HG03066 (cell line): Measurements from ENCODE around the gene C6orf89.
A peak's percentile ranks its signal among the peaks of the same experiment; 100 is the strongest.
"Not testable (repeated sequence)": the region's sequence is repeated elsewhere in the genome, so short reads cannot be mapped to it uniquely, and the experiment has no call there.

Experiments used
- ATAC-seq: cut with Tn5 transposase; IDR thresholded peaks from one replicate; pipeline ENCODE4 v1.9.1; 2021; ENCODE audit warnings: low read depth; ENCODE audit not compliant: unreplicated experiment

The C6orf89 gene

DNA sequence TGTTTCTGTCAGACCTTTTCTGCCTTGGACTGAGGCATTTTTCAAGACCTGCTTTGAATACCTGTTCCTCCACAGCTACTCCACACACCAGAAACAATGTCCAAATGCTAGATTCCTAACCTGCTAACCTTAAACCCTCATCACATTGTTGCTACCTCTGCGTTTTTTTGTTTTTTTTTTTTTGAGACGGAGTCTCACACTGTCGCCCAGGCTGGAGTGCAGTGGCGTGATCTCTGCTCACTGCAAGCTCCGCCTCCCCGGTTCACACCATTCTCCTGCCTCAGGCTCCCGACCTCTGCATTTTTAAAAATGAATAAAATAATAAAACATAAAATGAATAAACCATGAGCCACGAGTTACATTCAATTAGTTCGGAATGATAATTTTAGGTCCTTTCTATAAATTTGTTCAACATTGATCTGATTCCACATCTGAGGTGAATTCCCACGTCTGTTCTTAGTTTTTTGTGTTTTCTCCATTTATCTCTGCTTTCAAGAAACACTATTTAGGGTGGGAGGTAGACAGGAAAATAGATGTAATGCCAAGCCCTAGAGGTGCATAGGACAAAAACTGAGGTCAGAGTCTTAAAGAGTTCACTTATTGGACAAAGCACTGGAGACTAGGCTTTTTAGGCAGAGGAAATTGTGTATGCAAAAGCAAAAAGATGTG lies 1.3 kb downstream of the C6orf89 start:
- ATAC-seq = no peak

DNA sequence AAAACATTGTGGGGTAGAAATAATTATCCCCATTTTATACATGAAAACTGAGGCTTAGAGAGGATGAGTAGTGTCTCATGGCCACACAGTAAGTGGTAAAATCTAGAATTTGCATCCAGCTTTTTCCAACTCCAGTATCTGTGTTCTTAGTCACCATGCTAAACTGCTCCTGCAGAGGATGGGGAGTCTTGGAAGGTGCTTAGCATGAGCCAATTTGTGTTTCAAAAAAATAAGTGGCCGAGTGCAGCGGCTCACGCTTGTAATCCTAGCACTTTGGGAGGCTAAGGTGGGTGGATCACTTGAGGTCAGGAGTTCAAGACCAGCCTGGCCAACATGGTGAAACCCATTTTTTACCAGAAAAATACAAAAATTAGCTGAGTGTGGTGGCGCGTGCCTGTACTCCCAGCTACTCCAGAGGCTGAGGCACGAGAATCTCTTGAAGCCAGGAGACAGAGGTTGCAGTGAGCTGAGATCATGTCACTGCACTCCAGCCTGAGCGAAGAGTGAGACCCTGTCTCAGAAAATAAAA lies 2.4 kb downstream of the C6orf89 start:
- ATAC-seq = no peak

DNA sequence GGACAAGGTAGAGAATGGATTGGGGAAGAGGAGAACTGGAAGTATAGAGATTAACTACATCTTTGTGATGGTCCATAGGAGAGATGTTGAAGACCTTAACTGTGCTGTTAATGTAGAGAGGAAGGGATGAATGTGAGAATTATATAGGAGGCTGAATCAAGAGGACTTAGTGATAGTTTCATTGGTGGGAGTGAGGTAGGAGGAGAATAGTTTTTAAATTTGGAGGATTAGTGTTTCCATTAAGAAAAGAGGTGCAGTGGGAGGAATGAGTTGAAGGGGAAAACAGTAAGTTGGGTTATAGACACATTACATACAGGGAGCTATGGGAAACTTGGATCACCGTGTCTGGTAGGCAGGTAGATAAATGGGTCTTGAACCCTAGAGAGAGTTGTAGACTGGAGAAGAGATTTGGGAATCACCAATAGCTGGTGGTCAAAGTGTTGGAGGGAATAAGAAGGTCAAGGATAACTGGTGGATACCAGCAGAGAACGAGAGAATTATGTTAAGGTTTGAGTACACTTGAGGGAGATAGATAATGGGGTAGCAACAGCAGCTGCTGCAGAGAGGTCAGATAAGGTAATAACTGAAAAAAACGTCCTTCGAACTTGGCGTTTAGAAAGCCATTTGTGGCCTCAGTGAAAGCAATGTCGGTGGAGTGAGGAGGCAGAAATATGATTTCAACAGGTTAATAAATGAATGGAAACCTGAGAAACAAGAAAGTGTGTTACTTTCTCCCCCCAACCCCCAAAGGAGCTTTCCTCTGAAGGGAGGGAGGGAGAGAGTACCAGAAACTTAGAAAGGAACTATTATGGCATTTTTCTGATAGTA lies 3.1 kb downstream of the C6orf89 start:
- ATAC-seq = no peak

DNA sequence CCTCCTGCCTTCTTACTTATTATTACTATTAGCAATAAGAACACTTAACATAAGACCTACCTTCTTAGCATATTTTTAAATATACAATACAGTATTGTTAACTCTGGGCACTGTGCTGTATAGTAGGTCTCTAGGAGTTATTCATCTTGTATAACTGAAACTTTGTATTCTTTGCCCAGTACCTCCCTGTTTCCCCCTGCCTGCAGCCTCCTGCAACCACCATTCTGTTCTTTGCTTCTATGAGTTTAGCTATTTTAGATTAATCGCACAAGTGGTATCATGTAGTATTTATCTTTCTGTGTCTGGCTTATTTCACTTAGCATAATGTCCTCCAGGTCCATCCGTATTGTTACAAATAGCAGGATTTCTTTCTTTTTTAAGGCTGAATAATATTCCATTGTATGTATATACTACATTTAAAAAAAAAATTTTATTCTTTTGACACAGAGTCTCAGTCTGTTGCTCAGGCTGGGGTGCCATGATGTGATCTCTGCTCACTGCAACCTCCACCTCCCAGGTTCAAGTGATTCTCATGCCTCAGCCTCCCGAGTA lies 4.4 kb downstream of the C6orf89 start:
- no peak for ATAC-seq

DNA sequence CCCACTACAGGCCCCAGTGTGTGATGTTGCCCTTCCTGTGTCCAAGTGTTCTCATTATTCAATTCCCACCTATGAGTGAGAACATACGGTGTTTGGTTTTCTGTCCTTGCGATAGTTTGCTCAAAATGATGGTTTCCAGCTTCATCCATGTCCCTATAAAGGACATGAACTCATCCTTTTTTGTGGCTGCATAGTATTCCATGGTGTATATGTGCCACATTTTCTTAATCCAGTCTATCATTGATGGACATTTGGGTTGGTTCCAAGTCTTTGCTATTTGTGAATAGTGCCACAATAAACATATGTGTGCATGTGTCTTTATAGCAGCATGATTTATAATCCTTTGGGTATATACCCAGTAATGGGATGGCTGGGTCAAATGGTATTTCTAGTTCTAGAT lies 5.4 kb downstream of the C6orf89 start:
- not testable (repeated sequence) for ATAC-seq

DNA sequence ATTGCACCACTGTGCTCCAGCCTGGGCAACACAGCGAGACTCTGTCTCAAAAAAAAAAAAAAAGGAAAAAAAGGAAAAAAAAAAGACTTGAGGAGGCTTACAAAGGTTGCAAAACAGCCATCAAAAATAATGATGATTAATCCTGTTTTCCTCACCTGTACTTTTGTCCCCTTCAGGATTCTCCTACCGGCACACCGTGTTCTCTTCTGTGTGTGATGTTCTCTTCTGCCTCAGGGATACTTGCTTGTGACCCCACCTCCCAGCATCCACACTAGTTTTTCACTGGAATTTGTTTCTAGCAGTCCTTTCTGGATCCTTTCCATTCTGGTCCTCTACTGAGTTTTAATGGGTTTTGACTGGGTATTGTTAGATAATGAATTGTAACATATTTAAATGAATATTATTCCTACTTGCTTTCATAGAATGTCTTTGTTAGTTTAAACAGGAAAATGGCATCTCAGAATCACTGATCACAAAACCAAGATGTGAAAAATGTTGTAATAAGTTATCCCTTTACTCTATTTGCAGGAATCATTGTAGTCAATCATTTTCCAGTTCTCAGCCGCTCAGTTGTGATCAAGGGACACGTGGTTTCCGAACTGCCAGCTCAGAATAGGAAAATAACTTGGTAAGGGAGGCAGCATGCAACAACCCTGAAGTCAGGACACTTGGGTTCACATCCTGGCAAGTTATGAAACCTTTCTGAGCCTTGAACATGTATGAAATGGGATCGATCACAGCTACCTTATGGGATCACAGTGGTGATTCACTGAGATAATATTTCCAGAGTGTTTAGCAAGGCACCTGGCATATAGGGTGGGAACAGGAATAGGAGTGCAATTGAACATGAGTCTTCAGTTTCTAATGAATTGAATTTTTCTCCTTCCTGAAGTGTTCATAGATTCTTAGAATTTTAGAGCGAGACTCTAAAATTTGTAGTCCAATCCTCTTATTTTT lies 8.5 kb downstream of the C6orf89 start:
- ATAC-seq = no peak

DNA sequence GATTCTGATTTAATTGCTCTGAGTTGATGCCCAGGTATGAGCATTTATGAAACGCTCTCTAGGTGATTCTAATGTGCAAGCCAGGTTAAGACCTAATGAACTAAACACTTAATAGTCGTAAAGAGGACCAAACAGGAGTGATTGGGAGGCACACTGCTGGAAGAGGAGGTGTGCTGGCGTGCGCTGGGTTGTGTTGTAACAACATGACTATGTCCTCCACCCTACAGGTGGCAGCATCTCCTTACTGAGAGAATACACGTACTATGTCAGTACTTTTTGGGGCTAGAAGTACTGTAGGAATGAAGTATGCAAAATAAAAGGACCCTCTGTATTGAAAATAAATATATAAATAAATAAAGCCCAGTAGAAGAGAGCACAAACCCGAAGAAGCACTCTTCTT lies 11.9 kb downstream of the C6orf89 start:
- no peak for ATAC-seq

DNA sequence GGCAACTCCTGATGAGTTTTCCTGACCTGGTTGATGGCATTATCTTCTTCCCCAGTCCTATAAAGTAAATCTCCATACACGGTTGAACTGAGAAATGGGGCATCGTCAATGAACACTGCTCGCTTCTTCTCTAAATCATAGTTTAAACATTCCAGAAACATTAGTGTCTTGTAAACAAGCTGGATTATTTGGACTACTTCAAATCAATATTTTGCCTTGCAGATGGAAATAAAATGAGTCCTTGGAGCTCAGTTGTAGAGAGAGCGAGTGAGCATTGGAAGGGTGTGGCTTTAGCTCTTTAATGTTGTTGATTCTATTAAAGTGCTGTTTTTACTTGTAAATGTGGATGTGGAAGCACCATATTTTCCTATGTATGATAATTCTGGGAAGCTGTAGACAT lies 18.4 kb downstream of the C6orf89 start:
- no peak for ATAC-seq

DNA sequence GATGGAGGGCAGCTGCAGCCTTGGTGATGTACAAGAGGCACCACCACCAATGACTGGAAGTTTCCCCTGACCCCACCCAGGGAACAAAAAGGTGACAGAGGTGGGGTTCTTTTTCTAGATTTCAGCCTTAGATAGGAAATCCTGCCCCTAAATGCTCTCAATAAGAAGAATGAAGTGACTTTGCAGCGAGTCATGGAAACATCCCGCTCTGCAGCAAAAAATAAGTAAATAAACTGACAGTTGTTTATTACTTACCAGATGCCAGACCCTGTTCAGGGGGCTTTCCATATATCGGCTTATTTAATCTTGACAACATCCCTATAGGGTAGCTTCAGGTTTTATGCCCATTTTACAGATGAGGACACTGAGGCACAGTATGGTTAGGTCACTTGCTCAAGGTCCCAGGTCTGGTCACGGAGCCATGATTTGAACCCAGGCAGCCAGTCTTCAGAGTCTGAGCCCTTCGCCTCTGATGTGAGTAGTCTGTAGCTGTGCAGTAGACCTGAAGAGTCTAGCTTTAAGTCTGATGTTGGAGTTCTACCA lies 19.2 kb downstream of the C6orf89 start:
- ATAC-seq = no peak

DNA sequence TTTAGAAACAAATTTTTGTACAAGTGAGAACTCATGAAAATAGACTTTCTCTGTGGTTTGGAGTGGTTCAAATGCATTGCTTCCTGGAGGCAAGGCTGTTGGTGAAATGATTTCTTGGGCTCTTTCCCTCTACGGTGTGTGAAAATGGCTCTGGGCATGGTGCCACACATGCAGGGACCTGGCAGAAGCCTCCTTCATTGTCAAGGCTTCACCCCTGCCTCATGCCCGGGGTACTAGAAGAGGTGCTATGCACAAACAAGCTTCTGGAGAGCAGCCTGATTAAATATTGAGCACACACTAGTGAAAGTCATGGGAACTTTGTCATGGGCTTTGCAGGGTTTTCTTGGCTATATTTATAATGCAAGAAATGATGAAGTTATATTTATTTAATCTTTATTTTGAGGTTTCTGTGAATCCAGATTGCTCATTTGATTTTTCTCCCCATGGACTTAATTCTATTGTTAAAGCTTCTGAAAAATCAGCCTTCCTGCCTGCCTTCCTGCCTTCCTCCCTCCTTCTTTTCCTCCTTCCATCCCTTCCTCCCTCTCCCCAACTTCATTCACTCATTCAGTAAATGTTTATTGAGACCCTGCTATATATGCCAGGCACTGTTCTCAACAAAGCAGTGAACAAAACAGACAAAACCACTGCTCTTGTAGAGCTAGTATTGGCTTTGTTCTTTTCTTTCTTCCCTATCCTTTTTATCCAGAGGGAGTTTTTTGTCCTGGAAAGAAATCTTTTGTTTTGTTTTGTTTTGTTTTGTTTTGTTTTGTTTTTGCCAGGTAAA lies 21.0 kb downstream of the C6orf89 start:
- ATAC-seq = no peak

DNA sequence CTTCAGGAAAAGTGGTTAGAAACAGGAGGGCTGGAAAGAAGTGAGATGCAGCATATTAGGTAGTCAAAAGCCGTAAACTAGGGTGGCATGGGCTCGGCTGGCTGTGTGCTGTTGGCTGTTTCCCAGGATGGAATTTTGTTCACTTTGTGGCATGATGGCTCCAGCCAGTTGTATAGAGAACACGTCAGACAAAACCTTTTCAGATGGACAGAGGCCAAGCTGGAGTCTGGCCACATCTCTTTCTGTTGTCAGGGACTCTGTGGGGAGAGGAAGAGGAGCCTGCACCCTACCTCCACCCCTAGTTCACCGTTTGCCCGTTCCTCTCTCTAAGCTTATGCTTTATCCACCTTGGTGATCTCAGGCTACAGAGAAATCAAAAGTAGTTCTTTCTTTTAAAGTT lies 22.0 kb downstream of the C6orf89 start:
- ATAC-seq = no peak

DNA sequence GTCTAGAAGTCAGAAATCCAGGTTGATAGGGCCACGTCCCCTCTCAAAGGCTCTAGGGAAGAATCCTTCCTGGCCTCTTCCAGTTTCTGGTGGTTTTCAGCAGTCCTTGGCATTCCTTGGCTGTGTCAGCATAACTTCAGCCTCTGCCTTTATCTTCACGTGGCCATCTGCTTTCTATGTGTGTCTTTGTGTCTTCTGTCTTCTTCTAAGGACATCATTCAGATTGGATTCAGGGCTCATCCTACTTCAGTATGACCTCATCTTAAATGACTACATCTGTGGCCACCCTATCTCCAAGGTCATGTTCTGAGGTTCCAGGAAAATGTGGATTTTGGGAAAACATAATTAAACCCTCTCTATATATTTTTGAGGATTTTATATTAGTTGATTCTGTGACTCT lies 23.0 kb downstream of the C6orf89 start:
- ATAC-seq = no peak

DNA sequence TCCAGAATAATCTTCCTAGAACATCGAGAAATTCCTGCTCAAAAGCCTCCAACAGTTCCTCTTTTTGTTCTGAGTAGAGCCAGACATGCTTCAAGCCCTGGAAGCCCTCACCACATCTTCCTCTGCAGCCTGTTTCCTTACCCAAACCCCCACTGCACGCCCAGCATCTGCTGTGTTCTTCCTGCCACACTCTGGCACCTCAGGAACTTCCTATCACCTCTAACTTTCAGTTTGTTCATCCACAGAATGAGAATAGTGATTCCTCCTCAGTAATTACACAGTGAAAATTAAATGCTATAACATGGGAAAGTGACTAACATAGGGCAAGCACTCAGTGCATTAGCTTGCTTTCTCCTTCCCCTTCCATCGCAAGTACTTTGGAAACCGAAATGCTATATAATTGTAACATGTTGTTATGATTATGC lies 26.3 kb downstream of the C6orf89 start:
- ATAC-seq = peak; percentile 25

DNA sequence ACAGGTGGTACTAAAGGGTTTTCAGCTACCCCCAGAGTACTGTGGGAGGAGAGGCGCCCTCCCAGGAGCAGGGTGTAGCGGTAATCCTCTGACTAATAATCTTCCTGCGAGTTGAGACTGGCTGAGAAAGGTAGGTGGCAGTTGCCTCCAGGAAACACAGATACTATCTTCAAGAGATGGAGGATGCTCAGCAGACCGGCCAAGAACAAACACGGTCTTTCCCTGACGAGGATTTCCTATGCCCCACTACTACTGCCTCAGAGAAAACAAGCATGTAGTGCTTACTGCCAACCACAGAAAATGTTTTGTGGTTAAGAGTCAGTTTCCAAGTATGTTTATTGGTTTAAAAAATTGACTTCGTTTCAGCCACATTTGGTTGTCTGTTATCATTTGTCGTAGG lies 26.8 kb downstream of the C6orf89 start:
- peak; percentile 67 for ATAC-seq

DNA sequence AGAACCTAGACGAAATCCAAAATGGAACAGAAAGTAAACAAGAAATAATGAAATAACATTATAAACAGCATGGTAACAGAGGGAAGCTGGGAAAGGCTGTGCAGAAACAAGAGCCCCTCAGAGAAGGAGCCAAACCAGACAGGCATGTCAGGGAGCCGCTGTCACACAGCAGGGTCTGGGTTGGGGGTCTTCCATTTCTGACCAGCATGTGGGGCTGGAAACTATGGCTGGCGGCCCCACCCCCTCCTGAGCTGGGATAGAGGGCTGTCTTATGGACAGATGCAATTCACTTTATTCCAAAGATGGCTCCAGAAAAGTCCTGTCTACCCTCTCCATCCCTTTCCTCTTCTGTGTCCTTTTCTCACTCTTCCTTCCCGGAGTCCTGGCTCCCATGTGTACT lies 27.3 kb downstream of the C6orf89 start:
- ATAC-seq = no peak

DNA sequence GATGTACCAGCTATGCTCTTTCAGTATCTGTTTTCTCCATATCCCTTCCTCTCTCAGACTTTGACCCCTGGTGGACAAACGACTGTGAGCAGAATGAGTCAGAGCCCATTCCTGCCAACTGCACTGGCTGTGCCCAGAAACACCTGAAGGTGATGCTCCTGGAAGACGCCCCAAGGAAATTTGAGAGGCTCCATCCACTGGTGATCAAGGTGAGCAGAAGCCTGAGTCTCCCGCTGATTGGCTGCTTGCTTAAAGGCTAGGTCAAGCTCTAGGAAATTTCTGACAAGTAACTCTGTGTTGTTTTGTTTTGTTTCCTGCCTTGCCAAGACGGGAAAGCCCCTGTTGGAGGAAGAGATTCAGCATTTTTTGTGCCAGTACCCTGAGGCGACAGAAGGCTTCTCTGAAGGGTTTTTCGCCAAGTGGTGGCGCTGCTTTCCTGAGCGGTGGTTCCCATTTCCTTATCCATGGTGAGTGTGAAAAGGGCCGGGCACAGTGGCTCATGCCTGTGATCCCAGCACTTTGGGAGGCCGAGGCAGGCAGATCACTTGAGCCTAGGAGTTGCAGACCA lies 28.6 kb downstream of the C6orf89 start:
- ATAC-seq = no peak

DNA sequence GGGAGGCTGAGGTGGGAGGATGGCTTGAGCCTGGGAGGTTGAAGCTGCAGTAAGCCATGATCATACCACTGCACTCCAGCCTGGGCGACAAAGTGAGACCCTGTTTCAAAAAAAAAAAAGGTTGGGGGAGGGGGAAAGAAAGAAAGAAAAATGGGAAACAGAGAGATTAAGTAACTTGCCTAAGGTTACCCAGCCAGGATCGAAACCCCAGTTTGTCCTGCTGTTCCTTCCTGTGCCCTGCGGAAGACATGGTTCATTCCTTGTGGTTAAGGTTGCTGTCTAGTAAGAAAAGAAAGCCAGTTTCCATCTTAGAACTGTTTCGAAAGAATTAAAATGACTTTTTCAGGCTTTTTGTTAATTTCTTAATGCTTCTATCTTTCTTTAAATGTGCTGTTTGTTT lies 29.8 kb downstream of the C6orf89 start:
- ATAC-seq = no peak

DNA sequence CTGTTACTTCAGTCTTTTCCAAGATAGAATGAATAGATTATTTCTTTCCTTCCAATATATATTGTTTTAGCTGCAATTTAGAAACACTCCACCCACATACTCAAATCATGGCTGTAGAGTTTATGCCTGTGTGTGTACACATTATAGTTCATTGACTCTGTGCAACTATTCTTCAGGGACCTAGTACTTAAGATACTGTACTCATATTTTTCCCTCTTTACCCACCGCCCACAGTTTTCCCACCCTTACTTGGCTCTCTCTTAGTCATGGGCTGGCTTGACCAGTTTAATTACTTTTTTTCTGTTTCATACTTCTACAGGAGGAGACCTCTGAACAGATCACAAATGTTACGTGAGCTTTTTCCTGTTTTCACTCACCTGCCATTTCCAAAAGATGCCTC lies 30.4 kb downstream of the C6orf89 start:
- no peak for ATAC-seq

DNA sequence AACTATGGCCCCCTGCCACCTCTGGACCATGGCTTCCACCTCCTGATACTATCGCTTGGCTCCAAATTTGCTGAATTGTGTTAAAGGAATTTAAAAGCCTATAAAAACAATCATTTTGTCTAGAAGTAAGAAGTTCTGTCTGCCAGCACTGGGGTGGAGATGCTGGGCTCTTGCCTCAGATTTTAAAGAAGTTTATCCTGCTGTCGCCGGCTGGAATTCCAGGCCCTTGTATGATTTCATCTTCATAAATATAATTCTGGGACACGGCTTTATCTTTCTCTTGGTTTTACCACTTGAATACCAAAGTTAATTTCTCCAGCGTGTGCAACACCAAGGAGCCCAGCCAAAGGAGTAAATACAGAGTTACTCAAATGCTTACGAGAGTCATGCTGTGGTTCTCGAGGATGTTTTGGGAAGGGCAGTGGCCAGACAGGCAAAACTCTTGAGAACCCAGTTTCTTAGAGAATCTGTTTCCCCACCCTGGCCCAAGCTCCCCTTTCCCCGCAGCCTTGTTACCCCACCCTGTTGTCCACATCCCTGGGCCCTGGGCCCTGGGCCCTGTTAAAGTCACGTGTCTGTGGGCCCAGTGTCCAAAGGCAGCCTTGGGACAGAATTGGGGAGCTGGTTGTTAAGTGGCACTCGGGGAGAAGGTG lies 31.9 kb downstream of the C6orf89 start:
- no peak for ATAC-seq
